ENCODE measurements around the gene SLC6A6. TPM values are rescaled to one million over a fixed set of nuclear protein-coding genes. Genes with fewer than 3 reads are reported as not detected.

The SLC6A6 gene
- total and polyA plus RNA-seq, 2 donors from 2014 or later = 7.1 to 64.0 TPM

DNA sequence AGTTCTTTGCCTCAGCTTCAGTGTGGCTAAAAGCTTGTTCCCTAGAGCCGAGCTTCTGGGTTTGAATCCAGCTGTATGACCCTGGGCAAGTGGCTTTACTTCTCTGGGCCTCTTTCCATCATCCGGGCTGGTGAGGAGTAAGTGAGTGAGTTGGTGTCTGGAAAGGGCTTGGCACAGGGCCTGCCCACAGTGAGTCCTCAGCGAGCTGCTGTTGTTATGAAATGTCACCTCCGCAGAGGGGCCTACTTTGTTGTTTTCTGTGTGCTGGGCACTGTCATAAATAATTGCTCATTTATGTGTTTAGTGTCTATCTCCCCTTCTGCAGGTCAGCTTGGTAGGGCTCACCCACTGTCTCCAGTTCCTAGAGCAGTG, 31.7 kb downstream of the SLC6A6 start:
- Histone ChIP-seq H3K4me3 (ENCODE audit: low read length in 3 of 3) (no peak overlapping the region), H3K27me3 (ENCODE audit: control insufficient read depth, insufficient read depth, low read length) (no peaks in the 10 kb centered on the region), H3K36me3 (ENCODE audit: control insufficient read depth in 2 of 3, insufficient read depth in 3 of 3, low read length in 3 of 3) (no peaks in the 10 kb centered on the region), H3K9me3 (ENCODE audit: control insufficient read depth in 2 of 3, insufficient read depth in 1 of 3, low read length in 3 of 3) (no peaks in the 10 kb centered on the region), H3K4me1 (ENCODE audit: control insufficient read depth in 2 of 3, insufficient read depth in 2 of 3, low read depth in 1 of 3, low read length in 3 of 3) (peaks cover under 1 to 66% (median 64%) of the 10 kb centered on the region in 3 donors), H3K27ac (ENCODE audit: low read depth in 2 of 2, low read length in 2 of 2) (peak overlapping the region; percentile 66 to 72), H3K9ac (ENCODE audit: low read length in 3 of 3) (peak overlapping the region in 1 of 3 donors; percentile 38)
- DNase-seq = no peak
- TF ChIP-seq, protein P1, sequence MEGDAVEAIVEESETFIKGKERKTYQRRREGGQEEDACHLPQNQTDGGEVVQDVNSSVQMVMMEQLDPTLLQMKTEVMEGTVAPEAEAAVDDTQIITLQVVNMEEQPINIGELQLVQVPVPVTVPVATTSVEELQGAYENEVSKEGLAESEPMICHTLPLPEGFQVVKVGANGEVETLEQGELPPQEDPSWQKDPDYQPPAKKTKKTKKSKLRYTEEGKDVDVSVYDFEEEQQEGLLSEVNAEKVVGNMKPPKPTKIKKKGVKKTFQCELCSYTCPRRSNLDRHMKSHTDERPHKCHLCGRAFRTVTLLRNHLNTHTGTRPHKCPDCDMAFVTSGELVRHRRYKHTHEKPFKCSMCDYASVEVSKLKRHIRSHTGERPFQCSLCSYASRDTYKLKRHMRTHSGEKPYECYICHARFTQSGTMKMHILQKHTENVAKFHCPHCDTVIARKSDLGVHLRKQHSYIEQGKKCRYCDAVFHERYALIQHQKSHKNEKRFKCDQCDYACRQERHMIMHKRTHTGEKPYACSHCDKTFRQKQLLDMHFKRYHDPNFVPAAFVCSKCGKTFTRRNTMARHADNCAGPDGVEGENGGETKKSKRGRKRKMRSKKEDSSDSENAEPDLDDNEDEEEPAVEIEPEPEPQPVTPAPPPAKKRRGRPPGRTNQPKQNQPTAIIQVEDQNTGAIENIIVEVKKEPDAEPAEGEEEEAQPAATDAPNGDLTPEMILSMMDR (IDR thresholded peaks at IDR 0.05; ENCODE audit: borderline replicate concordance, extremely low read depth, insufficient read depth) = no peak
- intact Hi-C loops (cut with DNase I) = no loop called here
- no peak for FAIRE-seq

DNA sequence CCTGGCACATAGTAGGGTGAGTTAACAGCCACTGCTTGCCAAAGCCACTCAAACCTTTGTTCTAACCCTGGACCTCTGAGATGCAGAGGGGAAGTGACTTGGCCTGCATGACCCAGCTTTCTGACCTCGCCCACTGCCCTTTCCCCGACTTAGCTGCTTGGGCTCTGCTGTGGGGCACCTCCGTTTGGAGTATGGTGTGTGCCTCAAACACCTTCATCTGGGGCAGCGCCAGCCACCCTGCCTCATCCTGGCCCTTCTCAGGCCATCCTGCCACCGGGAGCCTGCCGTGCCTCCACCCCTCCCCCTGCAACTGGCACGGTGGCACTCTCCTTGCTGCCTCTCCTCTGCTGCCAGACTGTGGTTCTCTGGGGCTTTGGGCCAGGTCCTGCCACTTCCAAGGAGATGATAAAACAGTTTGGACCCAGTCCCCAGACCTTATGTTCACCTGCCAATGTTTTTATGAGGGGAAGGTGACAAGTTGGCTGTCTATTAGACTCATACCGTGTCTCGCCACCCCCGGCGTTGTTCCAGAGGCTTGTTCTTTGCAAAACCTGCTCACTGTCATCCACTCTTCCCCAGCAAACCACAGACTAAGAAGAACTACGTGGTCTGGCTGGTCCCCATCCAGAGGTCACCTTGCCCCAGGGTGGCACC, 32.2 kb downstream of the SLC6A6 start:
- intact Hi-C loops (cut with DNase I) = no loop called here

DNA sequence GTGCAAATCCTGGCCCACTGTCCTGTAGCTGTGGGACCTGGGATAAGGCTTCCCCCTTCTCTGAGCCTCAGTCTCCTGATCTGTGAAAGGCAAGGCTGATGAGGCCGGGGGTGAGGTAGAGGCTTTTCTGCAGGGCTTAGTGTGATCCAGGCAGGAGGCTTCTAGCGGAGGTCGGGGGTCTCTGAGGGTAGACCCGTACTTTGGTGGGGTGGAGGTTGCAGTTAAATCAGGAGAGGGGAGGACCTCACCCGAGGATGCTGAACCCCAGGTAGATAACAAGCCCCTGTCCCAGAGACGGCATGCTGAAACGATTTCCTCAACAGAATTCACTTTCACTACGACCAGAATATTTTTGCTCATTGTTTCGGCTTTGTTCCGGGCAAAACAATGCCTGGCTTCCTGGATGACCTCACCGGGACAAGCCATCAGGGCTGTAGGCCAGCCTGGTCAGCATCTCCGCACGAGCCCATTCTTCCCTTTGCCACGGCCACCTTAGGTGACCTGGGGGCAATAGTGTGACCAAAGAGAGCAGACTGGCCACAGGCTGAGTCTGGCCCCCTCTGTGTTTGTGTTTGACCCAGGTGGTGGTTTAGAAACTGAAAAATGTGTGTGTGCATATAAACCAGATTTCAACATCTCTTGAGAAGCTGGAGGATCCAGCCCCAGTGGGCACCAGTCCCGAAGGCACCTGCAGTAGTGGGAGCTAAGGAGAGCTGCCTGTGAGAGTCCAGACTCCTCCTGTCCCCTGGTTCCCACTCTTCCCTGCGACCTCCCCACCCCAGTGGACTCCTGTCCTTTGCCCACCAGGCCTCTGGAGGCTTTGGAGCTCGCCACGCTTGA, 33.0 kb downstream of the SLC6A6 start:
- H3K4me3 ChIP-seq (ENCODE audit: low read length in 3 of 3) = no peak overlapping the region
- TF ChIP-seq, protein P1 (IDR thresholded peaks at IDR 0.05; ENCODE audit: borderline replicate concordance, extremely low read depth, insufficient read depth) = no peak
- FAIRE-seq (no peak), DNase-seq (peak in 2 of 5 donors; percentile 39 to 67)
- peak overlapping the region; percentile 72 to 85 for H3K27ac ChIP-seq (ENCODE audit: low read depth in 2 of 2, low read length in 2 of 2)
- no peaks in the 10 kb centered on the region for H3K36me3 ChIP-seq (ENCODE audit: control insufficient read depth in 2 of 3, insufficient read depth in 3 of 3, low read length in 3 of 3)
- no peaks in the 10 kb centered on the region for H3K9me3 ChIP-seq (ENCODE audit: control insufficient read depth in 2 of 3, insufficient read depth in 1 of 3, low read length in 3 of 3)
- intact Hi-C loops (cut with DNase I) = no loop called here
- H3K9ac ChIP-seq (ENCODE audit: low read length in 3 of 3) = peak overlapping the region in 1 of 3 donors; percentile 38
- no peaks in the 10 kb centered on the region for H3K27me3 ChIP-seq (ENCODE audit: control insufficient read depth, insufficient read depth, low read length)
- peaks cover 10 to 72% (median 64%) of the 10 kb centered on the region in 3 donors for H3K4me1 ChIP-seq (ENCODE audit: control insufficient read depth in 2 of 3, insufficient read depth in 2 of 3, low read depth in 1 of 3, low read length in 3 of 3)

More for the DNA sequence above, 32.2 kb downstream of the SLC6A6 start:
- H3K36me3 ChIP-seq (ENCODE audit: control insufficient read depth in 2 of 3, insufficient read depth in 3 of 3, low read length in 3 of 3) = no peaks in the 10 kb centered on the region
- H3K4me3 ChIP-seq (ENCODE audit: low read length in 3 of 3) = no peak overlapping the region
- FAIRE-seq (no peak), DNase-seq (no peak)
- H3K9me3 ChIP-seq (ENCODE audit: control insufficient read depth in 2 of 3, insufficient read depth in 1 of 3, low read length in 3 of 3) = no peaks in the 10 kb centered on the region
- TF ChIP-seq, protein P1 (IDR thresholded peaks at IDR 0.05; ENCODE audit: borderline replicate concordance, extremely low read depth, insufficient read depth) = no peak
- H3K9ac ChIP-seq (ENCODE audit: low read length in 3 of 3) = peak overlapping the region in 1 of 3 donors; percentile 38
- H3K27ac ChIP-seq (ENCODE audit: low read depth in 2 of 2, low read length in 2 of 2) = peak overlapping the region; percentile 72 to 85
- H3K4me1 ChIP-seq (ENCODE audit: control insufficient read depth in 2 of 3, insufficient read depth in 2 of 3, low read depth in 1 of 3, low read length in 3 of 3) = peaks cover 5 to 70% (median 63%) of the 10 kb centered on the region in 3 donors
- no peaks in the 10 kb centered on the region for H3K27me3 ChIP-seq (ENCODE audit: control insufficient read depth, insufficient read depth, low read length)

Measured in kidney (tissue), 14 donors.